Stimulated activated CD4-positive, alpha-beta T cell treated with anti-CD3 and anti-CD28 coated beads, Interleukin-12 subunit alpha, Interleukin-12 subunit beta, amount 100 ng/mL, for 24 hours (primary cell): ENCODE measurements around the gene TTYH3.

Source experiments
- DNase-seq, 2 experiments: peaks; one replicate each; pipeline ENCODE4 v3.0.0-alpha.2; 2020; ENCODE audit warnings: low read depth in 2 of 2

The TTYH3 gene

DNA sequence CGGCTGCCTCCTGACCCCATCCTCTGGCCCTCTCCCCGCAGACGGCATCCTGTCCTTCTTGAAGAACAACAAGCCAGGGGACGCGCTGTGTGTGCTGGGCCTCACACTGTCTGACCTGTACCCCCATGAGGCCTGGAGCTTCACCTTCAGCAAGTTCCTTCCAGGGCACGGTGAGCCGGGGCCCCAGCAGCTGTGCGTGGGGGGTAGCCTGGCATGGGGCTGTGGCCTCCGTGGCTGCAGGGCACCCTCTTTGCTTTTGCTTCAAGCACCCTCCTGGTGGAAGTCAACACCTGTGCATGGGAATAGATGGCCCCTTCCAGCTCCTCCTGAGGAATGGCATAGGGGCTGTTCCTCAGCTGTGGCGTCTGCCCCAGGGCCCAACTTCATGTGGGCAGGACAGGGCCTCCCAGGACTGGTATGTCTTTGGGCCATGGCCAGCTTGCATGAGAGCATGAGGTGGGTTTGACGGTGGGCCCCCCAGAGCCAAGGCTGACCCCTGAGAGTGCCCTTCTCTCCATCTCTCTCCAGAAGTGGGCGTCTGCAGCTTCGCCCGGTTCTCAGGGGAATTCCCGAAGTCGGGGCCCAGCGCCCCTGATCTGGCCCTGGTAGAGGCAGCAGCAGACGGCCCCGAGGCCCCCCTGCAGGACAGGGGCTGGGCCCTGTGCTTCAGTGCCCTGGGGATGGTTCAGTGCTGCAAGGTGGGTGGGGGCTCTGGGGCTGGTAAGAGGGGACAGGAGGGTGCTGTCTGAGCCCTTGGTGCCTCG is 76.9 kb downstream of the TTYH3 start:
- no peak for DNase-seq

DNA sequence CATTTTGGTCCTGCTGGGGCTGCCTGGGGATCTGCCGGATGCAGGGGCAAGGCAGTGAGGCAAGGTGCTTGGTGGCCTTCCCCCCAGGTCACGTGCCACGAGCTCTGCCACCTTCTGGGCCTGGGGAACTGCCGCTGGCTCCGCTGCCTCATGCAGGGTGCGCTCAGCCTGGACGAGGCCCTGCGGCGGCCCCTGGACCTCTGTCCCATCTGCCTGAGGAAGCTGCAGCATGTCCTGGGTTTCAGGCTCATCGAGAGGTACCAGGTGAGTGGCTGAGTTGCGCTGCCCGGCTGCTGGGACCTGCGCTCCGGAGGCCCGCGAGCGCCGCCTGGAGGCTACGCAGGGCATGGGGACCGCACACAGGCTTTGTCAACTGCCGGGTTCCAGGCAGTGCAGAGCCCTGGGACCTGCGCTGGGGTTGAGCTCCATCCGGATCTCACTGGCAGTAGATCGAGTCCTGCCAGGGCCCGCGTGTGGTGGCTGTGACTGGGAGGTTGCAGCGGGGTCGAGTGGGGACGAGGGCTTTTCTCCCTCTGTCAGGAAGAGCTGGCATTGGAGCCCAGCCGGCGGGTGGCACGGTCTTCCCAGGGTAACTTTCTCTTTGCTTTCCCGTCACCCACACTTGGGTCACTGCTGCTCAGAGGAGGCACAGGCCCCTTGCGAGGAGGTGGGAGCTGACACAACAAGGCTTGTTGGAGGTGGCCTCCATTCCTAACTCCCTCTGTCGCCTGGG is 77.9 kb downstream of the TTYH3 start:
- DNase-seq, result peak; percentile 59 to 63

DNA sequence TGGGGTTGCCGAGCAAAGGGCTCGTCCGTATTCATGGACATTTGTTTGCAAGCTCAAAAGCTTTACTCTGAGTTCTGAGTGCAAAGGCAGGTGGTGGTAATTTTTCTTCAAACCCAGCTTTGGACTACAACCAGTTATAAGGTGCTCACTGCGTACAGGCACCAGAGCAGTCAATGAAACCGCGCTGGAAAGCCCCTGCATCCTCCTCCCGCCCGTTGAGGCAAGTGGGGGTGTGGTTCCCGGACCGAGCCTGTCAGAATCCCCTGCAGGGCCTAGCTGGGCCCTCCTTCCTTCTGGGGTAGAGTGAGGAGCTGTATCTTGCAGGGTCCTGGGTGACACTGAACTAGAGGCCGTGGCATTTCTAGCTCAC is 78.5 kb downstream of the TTYH3 start:
- no peak for DNase-seq

DNA sequence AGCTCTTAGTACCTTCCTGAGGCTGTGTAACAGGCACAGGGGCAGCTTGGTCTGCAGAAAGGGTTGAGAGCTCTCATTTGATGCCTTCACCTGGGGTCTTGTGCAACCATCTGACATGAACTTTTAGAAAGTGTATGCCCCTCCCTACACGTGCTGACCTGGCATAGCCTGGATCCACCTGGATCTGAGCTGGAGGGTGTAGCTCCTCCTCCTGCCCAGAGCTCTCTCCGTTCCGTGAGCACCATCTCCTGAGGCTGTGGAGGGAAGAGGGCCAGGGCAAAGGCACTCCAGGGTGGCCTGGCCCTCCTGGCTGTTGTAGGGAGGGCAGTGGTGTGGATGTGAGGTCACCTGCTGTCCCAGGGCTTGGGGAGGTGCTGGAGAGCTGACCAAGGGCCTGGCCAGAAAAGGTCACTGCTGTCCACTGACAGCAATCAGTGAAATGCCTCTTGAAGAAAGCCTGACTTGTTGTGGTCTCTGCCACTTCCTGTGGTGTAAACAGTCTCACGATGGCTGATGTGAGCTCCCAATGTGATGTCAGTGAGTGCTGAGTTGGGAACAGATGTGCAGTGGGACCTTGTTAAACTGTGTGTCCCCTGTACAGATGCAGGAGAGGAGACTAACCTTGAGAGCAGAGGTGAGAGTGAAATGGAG is 79.2 kb downstream of the TTYH3 start:
- DNase-seq, result no peak

DNA sequence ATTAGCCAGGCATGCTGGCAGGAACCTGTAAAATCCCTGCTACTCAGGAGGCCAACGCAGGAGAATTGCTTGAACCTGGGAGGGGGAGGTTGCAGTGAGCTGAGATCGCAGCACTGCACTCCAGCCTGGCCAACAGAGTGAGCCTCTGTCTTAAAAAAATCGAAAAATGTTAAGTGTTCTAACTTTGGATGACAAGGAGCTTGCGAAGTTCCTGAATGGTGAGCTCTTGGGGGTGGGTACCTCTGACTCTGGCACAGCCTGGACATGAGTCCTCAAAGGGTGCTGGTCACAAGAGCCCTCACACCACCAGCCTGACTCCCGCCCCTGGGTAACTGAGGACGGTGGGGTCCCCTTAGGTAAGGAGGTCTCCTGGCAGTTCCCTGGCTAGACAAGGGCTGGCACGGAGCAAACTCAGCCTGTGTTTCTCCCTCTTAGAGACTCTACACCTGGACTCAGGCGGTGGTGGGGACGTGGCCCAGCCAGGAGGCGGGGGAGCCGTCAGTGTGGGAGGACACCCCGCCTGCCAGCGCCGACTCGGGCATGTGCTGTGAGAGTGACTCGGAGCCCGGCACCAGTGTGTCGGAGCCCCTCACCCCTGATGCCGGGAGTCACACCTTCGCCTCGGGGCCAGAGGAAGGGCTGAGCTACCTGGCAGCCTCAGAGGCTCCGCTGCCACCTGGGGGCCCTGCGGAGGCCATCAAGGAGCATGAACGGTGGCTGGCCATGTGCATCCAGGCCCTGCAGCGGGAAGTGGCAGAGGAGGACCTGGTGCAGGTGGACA is 80.3 kb downstream of the TTYH3 start:
- no peak for DNase-seq

DNA sequence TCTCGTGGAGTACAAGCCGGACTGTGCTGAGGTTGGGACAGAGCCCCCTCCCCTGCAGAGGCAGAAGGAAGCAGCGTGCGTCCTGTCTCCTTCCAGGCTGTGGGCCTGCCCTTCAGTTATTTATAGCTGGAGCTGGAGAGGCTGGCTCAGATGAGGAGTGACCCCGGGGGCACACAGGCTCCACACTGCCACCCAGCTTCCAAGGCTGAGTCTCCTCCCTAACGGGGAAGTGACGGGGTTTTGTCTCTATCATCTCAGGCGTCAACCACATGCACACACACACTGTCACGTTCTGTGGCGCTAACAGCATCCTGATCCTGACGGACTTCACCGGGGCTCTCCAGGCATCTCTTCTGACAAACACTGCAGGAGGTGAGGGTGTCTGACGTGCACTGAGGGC is 81.6 kb downstream of the TTYH3 start:
- no peak for DNase-seq

DNA sequence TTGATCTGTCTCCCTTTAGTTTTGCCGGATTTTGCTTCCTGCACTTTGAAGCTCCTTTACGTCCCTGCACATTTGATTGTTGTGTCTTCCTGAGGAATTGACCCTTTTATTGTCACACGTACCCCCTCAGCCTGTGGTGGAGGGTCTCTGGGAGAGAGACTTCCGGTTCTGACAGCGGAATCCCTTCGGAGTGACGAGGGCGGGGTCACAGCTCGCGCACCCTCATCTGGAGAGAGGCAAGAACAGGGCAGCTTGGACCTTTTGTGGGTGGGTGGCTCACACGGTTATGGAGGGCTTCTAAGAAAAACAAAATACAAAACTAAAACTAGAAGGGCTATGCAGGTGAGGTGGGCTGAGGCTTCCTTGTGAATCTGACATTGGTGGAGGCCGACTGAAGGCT is 82.2 kb downstream of the TTYH3 start:
- no peak for DNase-seq
